Tibial artery (tissue), 4 donors: Measurements from ENCODE around the gene DLG2.
A peak's percentile ranks its signal among the peaks of the same experiment; 100 is the strongest.

ENCODE experiments used
- DNase-seq, 2 donors: peaks; one replicate each; pipeline ENCODE4 v3.0.0-alpha.2; 2019
- H3K27ac ChIP-seq, 2 donors: fragments of 200-600 bp; sonication (generic) in 1 of 2; 1 replicate in 1 of 2; 2 replicates in 1 of 2; pipeline ENCODE4 v1.5.1; 2018 to 2019; ENCODE audit warnings: mild to moderate bottlenecking in 1 of 2
- H3K27me3 ChIP-seq, 2 donors: fragments of 200-600 bp; sonication (generic) in 1 of 2; one replicate each; pipeline versions ENCODE4 v1.5.1 to v1.6.0; 2016 to 2019
- H3K36me3 ChIP-seq, 3 donors: fragments of 200-600 bp; sonication (generic) in 2 of 3; one replicate each; pipeline ENCODE4 v1.5.1; 2016 to 2019; ENCODE audit warnings: mild to moderate bottlenecking in 2 of 3
- H3K4me1 ChIP-seq, 4 donors: fragments of 200-600 bp; sonication (generic) in 2 of 4; 1 replicate in 3 of 4; 2 replicates in 1 of 4; pipeline ENCODE4 v1.5.1; 2016 to 2019
- H3K4me3 ChIP-seq, 2 donors: fragments of 200-600 bp; sonication (generic) in 1 of 2; 1 replicate in 1 of 2; 2 replicates in 1 of 2; pipeline ENCODE4 v1.5.1; 2018 to 2019; ENCODE audit warnings: mild to moderate bottlenecking in 2 of 2
- H3K9me3 ChIP-seq, 3 donors: fragments of 200-600 bp; sonication (generic) in 1 of 3; one replicate each; pipeline ENCODE4 v1.5.1; 2016 to 2019
- CTCF ChIP-seq, 2 experiments: fragments of 200-600 bp in 1 of 2; fragments of 450-650 bp in 1 of 2; IDR thresholded peaks; one replicate each; pipeline ENCODE4 v1.5.1; 2017 to 2019; ENCODE audit warnings: antibody characterized with exemption in 2 of 2, mild to moderate bottlenecking in 1 of 2, moderate library complexity in 1 of 2
- intact Hi-C: fragments of 100-400 bp; cut with DNase I; formaldehyde crosslinking; loops from one replicate; pipeline ENCODE4 v1.15.0; 2023; ENCODE audit warnings: low total_unique reads

Gene DLG2

GRCh38 chr11:85590848-85591483 is 36.2 kb downstream of the DLG2 start:
- intact Hi-C loops, result no loop called here
- no peaks in the 10 kb centered on the region for H3K36me3 ChIP-seq

GRCh38 chr11:85589373-85589772 is 37.8 kb downstream of the DLG2 start:
- Histone ChIP-seq H3K4me3 (no peak overlapping the region), H3K27me3 (no peaks in the 10 kb centered on the region), H3K36me3 (no peaks in the 10 kb centered on the region), H3K4me1 (no peaks in the 10 kb centered on the region), H3K27ac (no peak overlapping the region), H3K9me3 (no peaks in the 10 kb centered on the region)
- intact Hi-C loops, result loop anchor here (5.0 kb wide), 1 partner anchor 158 kb away; no protein-coding TSS in a partner anchor
- TF ChIP-seq CTCF (IDR thresholded peaks at IDR 0.05), result no peak
- no peak for DNase-seq

More at GRCh38 chr11:85590848-85591483, 36.2 kb downstream of the DLG2 start:
- Histone ChIP-seq H3K4me1 (no peaks in the 10 kb centered on the region), H3K27ac (no peak overlapping the region), H3K9me3 (no peaks in the 10 kb centered on the region), H3K27me3 (no peaks in the 10 kb centered on the region), H3K4me3 (no peak overlapping the region)
- DNase-seq, result no peak
- TF ChIP-seq CTCF (IDR thresholded peaks at IDR 0.05), result peak in 1 of 2 experiments; percentile 8

- no peaks in the 10 kb centered on the region for H3K4me1 ChIP-seq
- no peaks in the 10 kb centered on the region for H3K9me3 ChIP-seq
- H3K4me3 ChIP-seq, result no peak overlapping the region
- H3K27me3 ChIP-seq, result no peaks in the 10 kb centered on the region
- H3K36me3 ChIP-seq, result peaks cover 0 to 8% (median 7%) of the 10 kb centered on the region in 3 donors
- intact Hi-C loops, result no loop called here
- no peak for DNase-seq
- no peak overlapping the region for H3K27ac ChIP-seq
- TF ChIP-seq CTCF (IDR thresholded peaks at IDR 0.05), result no peak
Measured at GRCh38 chr11:85582111-85582510, 45.0 kb downstream of the DLG2 start.

- peaks cover 0 to 8% (median 7%) of the 10 kb centered on the region in 3 donors for H3K36me3 ChIP-seq
- no peak for TF ChIP-seq CTCF (IDR thresholded peaks at IDR 0.05)
- H3K4me1 ChIP-seq, result peaks cover 0 to 11% (median 0%) of the 10 kb centered on the region in 4 donors
- H3K4me3 ChIP-seq, result no peak overlapping the region
- H3K27ac ChIP-seq, result no peak overlapping the region
- H3K9me3 ChIP-seq, result no peaks in the 10 kb centered on the region
- no peak for DNase-seq
- intact Hi-C loops, result no loop called here
- no peaks in the 10 kb centered on the region for H3K27me3 ChIP-seq
Measured at GRCh38 chr11:85575388-85575787, 51.8 kb downstream of the DLG2 start.

- Histone ChIP-seq H3K36me3 (no peaks in the 10 kb centered on the region), H3K4me1 (peaks cover 0 to 11% (median 0%) of the 10 kb centered on the region in 4 donors), H3K27ac (no peak overlapping the region), H3K9me3 (no peaks in the 10 kb centered on the region), H3K4me3 (no peak overlapping the region), H3K27me3 (no peaks in the 10 kb centered on the region)
- intact Hi-C loops, result no loop called here
- no peak for DNase-seq
- TF ChIP-seq CTCF (IDR thresholded peaks at IDR 0.05), result no peak
Measured at GRCh38 chr11:85572056-85572455, 55.1 kb downstream of the DLG2 start.
